Measurements from ENCODE around the gene IL21R. TPM values are rescaled to one million over a fixed set of nuclear protein-coding genes. Genes with fewer than 3 reads are reported as not detected.

IL21R gene
- total RNA-seq, 4 donors from 2014 or later = 0.20 to 1.1 (median 0.27) TPM; not detected in 1

GRCh38 chr16:27402964-27403600, 1.1 kb downstream of the IL21R start:
- Histone ChIP-seq H3K4me3 (peak overlapping the region in 2 of 4 donors; percentile 3 to 30), H3K27ac (peak overlapping the region in 2 of 4 donors; percentile 39 to 41), H3K9me3 (no peaks in the 10 kb centered on the region), H3K27me3 (peaks cover 6% of the 10 kb centered on the region), H3K4me1 (peaks cover 0 to 24% (median 4%) of the 10 kb centered on the region in 4 donors), H3K36me3 (no peaks in the 10 kb centered on the region)
- no peak for TF ChIP-seq CTCF (IDR thresholded peaks at IDR 0.05)
- no peak for TF ChIP-seq EP300 (IDR thresholded peaks at IDR 0.05; ENCODE audit: low read depth)
- no peak for TF ChIP-seq POLR2A (IDR thresholded peaks at IDR 0.05)
- TF ChIP-seq POLR2AphosphoS5 (IDR thresholded peaks at IDR 0.05) = no peak
- WGBS, 2 donors (ENCODE audit: low coverage in 1 of 2) = 70 to 77% methylated on average over 2 to 20 of the region's 20 CpGs
- intact Hi-C loops (cut with DNase I; ENCODE audit: low total_unique reads) (no loop called here), in situ Hi-C loops (cut with MboI; ENCODE audit: low pct_ligation_motif_present in 1 of 4, low pct_unique_long_range_greater_than_20kb in 1 of 4, low sequenced_read_pairs in 3 of 4) (no loop called here)
- no peak for DNase-seq

- Histone ChIP-seq H3K4me1 (peaks cover 0 to 24% (median 4%) of the 10 kb centered on the region in 4 donors), H3K27me3 (peaks cover 6% of the 10 kb centered on the region), H3K36me3 (no peaks in the 10 kb centered on the region), H3K27ac (no peak overlapping the region), H3K9me3 (no peaks in the 10 kb centered on the region), H3K4me3 (peak overlapping the region in 2 of 4 donors; percentile 3 to 30)
- intact Hi-C loops (cut with DNase I; ENCODE audit: low total_unique reads) = no loop called here
- 20 to 73% methylated on average over 1 to 6 of the region's 6 CpGs for WGBS, 2 donors (ENCODE audit: low coverage in 1 of 2)
- DNase-seq = no peak
- in situ Hi-C loops (cut with MboI; ENCODE audit: low pct_ligation_motif_present in 1 of 4, low pct_unique_long_range_greater_than_20kb in 1 of 4, low sequenced_read_pairs in 3 of 4) = no loop called here
- TF ChIP-seq EP300 (IDR thresholded peaks at IDR 0.05; ENCODE audit: low read depth) (no peak), CTCF (IDR thresholded peaks at IDR 0.05) (no peak), POLR2A (IDR thresholded peaks at IDR 0.05) (no peak), POLR2AphosphoS5 (IDR thresholded peaks at IDR 0.05) (no peak)
Observed at GRCh38 chr16:27403601-27403992, 1.6 kb downstream of the IL21R start.

GRCh38 chr16:27404163-27404823, 2.3 kb downstream of the IL21R start:
- in situ Hi-C loops (cut with MboI; ENCODE audit: low pct_ligation_motif_present in 1 of 4, low pct_unique_long_range_greater_than_20kb in 1 of 4, low sequenced_read_pairs in 3 of 4) = no loop called here
- H3K9me3 ChIP-seq = no peaks in the 10 kb centered on the region
- WGBS, 2 donors (ENCODE audit: low coverage in 1 of 2) = 69% methylated on average over 10 of the region's 10 CpGs; no CpG with 5 or more reads in 1 of the 2 donors
- intact Hi-C loops (cut with DNase I; ENCODE audit: low total_unique reads) = no loop called here
- H3K4me3 ChIP-seq = no peak overlapping the region
- H3K27me3 ChIP-seq = peaks cover 6% of the 10 kb centered on the region
- no peaks in the 10 kb centered on the region for H3K36me3 ChIP-seq
- TF ChIP-seq POLR2A (IDR thresholded peaks at IDR 0.05) (no peak), POLR2AphosphoS5 (IDR thresholded peaks at IDR 0.05) (no peak), EP300 (IDR thresholded peaks at IDR 0.05; ENCODE audit: low read depth) (no peak), CTCF (IDR thresholded peaks at IDR 0.05) (no peak)
- DNase-seq = no peak
- H3K4me1 ChIP-seq = peaks cover 0 to 24% (median 4%) of the 10 kb centered on the region in 4 donors
- no peak overlapping the region for H3K27ac ChIP-seq

GRCh38 chr16:27405546-27406451, 3.8 kb downstream of the IL21R start:
- in situ Hi-C loops (cut with MboI; ENCODE audit: low pct_ligation_motif_present in 1 of 4, low pct_unique_long_range_greater_than_20kb in 1 of 4, low sequenced_read_pairs in 3 of 4) (no loop called here), intact Hi-C loops (cut with DNase I; ENCODE audit: low total_unique reads) (no loop called here)
- Histone ChIP-seq H3K27me3 (peaks cover 6% of the 10 kb centered on the region), H3K36me3 (no peaks in the 10 kb centered on the region), H3K4me1 (peaks cover 0 to 24% (median 4%) of the 10 kb centered on the region in 4 donors), H3K27ac (no peak overlapping the region), H3K9me3 (no peaks in the 10 kb centered on the region), H3K4me3 (no peak overlapping the region)
- no peak for TF ChIP-seq CTCF (IDR thresholded peaks at IDR 0.05)
- TF ChIP-seq EP300 (IDR thresholded peaks at IDR 0.05; ENCODE audit: low read depth) = no peak
- no peak for TF ChIP-seq POLR2A (IDR thresholded peaks at IDR 0.05)
- no peak for TF ChIP-seq POLR2AphosphoS5 (IDR thresholded peaks at IDR 0.05)
- no peak for DNase-seq
- WGBS, 2 donors (ENCODE audit: low coverage in 1 of 2) = 20 to 52% methylated on average over 5 to 19 of the region's 19 CpGs
